OCI-LY3 (cell line): ENCODE measurements around the gene SNORC.

Experiments
- CTCF ChIP-seq: fragments of 200-600, 300-600 bp; sonication (generic); IDR thresholded peaks from 2 replicates; pipeline ENCODE4 v1.5.1; 2014; ENCODE audit warnings: antibody characterized with exemption, low read length, low read depth
- EZH2phosphoT487 ChIP-seq: fragments of 200-600 bp; shearing (Covaris generic); IDR thresholded peaks from 2 replicates; pipeline ENCODE4 v1.6.1; 2018; ENCODE audit warnings: antibody characterized with exemption, mixed run types, low read depth

- TF ChIP-seq CTCF (no peak), EZH2phosphoT487 (no peak)
Observed at GRCh38 chr2:232873292-232873908, 3.3 kb downstream of the SNORC start.
